Measurements from ENCODE around the gene IGSF23. TPM values are rescaled to one million over a fixed set of nuclear protein-coding genes. Genes with fewer than 3 reads are reported as not detected.
A peak's percentile ranks its signal among the peaks of the same experiment; 100 is the strongest.

The IGSF23 gene
- total and polyA plus RNA-seq, 7 donors = 0.23 to 0.30 TPM; not detected in 5

GRCh38 chr19:44602081-44602480, 11.3 kb upstream of the IGSF23 start:
- peaks cover 0 to 9% (median 3%) of the 10 kb centered on the region in 3 donors for H3K27me3 ChIP-seq (ENCODE audit: insufficient read depth in 3 of 3, low read length in 2 of 3)
- 79 to 82% (median 81%) methylated on average over 6 of the region's 6 CpGs for WGBS, 3 donors
- peaks cover 3% of the 10 kb centered on the region for H3K9me3 ChIP-seq
- DNase-seq (no peak), ATAC-seq (no peak)
- no peaks in the 10 kb centered on the region for H3K36me3 ChIP-seq (ENCODE audit: insufficient read depth in 1 of 2, low read depth in 1 of 2)
- H3K27ac ChIP-seq = no peak overlapping the region
- intact Hi-C loops (cut with DNase I) = no loop called here
- H3K4me1 ChIP-seq = no peaks in the 10 kb centered on the region
- TF ChIP-seq, protein P1, sequence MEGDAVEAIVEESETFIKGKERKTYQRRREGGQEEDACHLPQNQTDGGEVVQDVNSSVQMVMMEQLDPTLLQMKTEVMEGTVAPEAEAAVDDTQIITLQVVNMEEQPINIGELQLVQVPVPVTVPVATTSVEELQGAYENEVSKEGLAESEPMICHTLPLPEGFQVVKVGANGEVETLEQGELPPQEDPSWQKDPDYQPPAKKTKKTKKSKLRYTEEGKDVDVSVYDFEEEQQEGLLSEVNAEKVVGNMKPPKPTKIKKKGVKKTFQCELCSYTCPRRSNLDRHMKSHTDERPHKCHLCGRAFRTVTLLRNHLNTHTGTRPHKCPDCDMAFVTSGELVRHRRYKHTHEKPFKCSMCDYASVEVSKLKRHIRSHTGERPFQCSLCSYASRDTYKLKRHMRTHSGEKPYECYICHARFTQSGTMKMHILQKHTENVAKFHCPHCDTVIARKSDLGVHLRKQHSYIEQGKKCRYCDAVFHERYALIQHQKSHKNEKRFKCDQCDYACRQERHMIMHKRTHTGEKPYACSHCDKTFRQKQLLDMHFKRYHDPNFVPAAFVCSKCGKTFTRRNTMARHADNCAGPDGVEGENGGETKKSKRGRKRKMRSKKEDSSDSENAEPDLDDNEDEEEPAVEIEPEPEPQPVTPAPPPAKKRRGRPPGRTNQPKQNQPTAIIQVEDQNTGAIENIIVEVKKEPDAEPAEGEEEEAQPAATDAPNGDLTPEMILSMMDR (IDR thresholded peaks at IDR 0.05) = no peak
- H3K4me3 ChIP-seq = no peak overlapping the region

DNA sequence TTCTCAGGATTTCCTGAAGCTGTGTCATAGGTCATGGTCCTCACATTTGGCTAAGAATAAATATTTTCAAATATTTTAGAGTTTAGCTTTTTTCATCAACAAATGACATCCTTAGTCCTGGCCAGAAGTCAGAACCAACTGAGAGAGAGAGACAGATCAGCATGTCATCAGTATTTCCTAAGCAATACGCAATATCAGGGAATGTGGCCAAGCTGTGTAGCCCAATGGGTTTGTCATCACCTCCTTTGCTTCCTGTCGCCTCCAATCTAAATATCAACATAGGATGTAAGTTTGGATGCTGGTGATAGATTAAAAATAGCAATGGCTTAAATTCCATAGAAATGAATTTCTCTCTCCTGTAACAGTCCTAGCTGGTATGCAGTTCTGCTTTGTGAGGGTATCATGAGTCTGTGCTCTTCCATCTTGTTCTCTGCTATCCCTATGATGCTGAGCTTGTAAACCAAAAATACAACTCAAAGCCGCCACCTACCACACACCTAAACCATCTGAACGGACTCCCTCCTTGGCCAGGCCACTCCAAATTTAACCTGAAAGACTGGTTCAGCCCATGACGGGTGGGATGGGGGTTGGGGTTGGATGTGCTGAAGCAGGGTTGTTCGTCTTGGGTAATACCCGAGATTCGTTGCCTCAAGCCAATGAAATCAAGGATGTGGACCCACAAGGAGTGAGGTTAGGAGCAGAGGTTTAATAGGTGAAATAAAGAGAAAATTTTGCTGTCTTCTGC, 10.0 kb upstream of the IGSF23 start:
- Histone ChIP-seq H3K4me1 (no peaks in the 10 kb centered on the region), H3K36me3 (ENCODE audit: insufficient read depth in 1 of 2, low read depth in 1 of 2) (no peaks in the 10 kb centered on the region), H3K4me3 (no peak overlapping the region), H3K27me3 (ENCODE audit: insufficient read depth in 3 of 3, low read length in 2 of 3) (peaks cover 0 to 8% (median 0%) of the 10 kb centered on the region in 3 donors), H3K27ac (peak overlapping the region; percentile 18), H3K9me3 (no peaks in the 10 kb centered on the region)
- intact Hi-C loops (cut with DNase I) = no loop called here
- DNase-seq (no peak), ATAC-seq (no peak)
- 69 to 73% (median 70%) methylated on average over 8 of the region's 8 CpGs for WGBS, 3 donors
- TF ChIP-seq, protein P1 (IDR thresholded peaks at IDR 0.05) = no peak

GRCh38 chr19:44604241-44604640, 9.1 kb upstream of the IGSF23 start:
- TF ChIP-seq, protein P1 (IDR thresholded peaks at IDR 0.05) = no peak
- no peak overlapping the region for H3K27ac ChIP-seq

DNA sequence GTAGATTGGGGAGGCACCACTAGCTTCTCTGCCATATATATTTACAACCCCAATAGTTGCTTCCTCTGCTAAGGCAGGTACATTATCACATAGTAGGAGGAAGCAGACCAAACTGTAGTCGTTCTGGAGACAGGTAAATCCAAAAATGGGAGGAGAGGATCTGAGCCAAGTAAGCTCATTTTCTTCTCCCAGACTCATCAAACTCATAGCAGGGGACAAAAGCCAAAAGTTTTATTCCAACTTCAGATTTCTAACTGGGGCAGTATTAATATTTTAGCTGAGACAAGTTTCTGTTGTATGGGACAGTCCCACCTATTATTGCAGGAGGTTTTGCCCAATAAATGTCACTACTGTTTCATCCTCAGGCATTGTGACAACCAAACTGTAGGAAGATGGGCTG, 7.8 kb upstream of the IGSF23 start:
- TF ChIP-seq, protein P1 (IDR thresholded peaks at IDR 0.05) = no peak

More at GRCh38 chr19:44604241-44604640, 9.1 kb upstream of the IGSF23 start:
- 66 to 70% (median 68%) methylated on average over 6 of the region's 6 CpGs for WGBS, 3 donors
- Histone ChIP-seq H3K27me3 (ENCODE audit: insufficient read depth in 3 of 3, low read length in 2 of 3) (peaks cover 0 to 4% (median 0%) of the 10 kb centered on the region in 3 donors), H3K4me3 (no peak overlapping the region), H3K36me3 (ENCODE audit: insufficient read depth in 1 of 2, low read depth in 1 of 2) (no peaks in the 10 kb centered on the region), H3K4me1 (no peaks in the 10 kb centered on the region), H3K9me3 (no peaks in the 10 kb centered on the region)
- DNase-seq (no peak), ATAC-seq (no peak)
- intact Hi-C loops (cut with DNase I) = no loop called here

More for the DNA sequence above, 7.8 kb upstream of the IGSF23 start:
- H3K27me3 ChIP-seq (ENCODE audit: insufficient read depth in 3 of 3, low read length in 2 of 3) = no peaks in the 10 kb centered on the region
- no peak overlapping the region for H3K27ac ChIP-seq
- H3K9me3 ChIP-seq = no peaks in the 10 kb centered on the region
- H3K4me3 ChIP-seq = no peak overlapping the region
- no peak for ATAC-seq
- H3K36me3 ChIP-seq (ENCODE audit: insufficient read depth in 1 of 2, low read depth in 1 of 2) = no peaks in the 10 kb centered on the region
- WGBS, 3 donors = 60 to 66% (median 62%) methylated on average over 1 of the region's 1 CpG
- no peak for DNase-seq
- H3K4me1 ChIP-seq = no peaks in the 10 kb centered on the region
- intact Hi-C loops (cut with DNase I) = no loop called here

All from psoas muscle (tissue), 8 donors.